GM13976 (cell line): ENCODE measurements around the gene RELN.

Experiments used
- DNase-seq: peaks from one replicate; pipeline ENCODE4 v3.0.0; 2012; ENCODE audit warnings: low spot score
- in situ Hi-C: fragments of 300-500 bp; cut with MboI; formaldehyde crosslinking; loops from one replicate; pipeline ENCODE4 v1.12.0; 2022; ENCODE audit warnings: low sequenced_read_pairs, mixed read lengths, inconsistent platforms; ENCODE audit not compliant: unreplicated experiment
- TF ChIP-seq, protein P1 (sequence below): IDR thresholded peaks from 2 replicates; pipeline ENCODE4 v1.5.1; 2012; ENCODE audit warnings: borderline replicate concordance, mild to moderate bottlenecking; ENCODE audit not compliant: insufficient read depth; ENCODE audit errors: extremely low read depth, missing control alignments, control extremely low read depth

RELN gene

DNA sequence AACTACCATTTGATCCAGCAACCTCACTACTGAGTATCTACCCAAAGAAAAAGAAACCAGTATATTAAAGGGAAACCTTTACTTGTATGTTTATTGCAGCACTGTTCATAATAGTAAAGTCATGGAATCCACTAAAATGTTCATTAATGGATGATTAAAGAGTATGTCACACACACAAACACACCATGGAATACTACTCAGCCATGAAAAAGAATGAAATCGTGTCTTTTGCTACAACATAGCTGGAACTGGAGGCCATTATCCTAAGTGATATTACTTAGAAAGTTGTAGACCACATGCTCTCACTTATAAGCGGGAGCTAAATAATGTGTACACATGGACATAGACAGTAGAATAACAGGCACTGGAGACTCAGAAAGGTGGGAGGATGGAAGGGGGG is 340.4 kb downstream of the RELN start:
- in situ Hi-C loops: no loop called here
- no peak for DNase-seq
- TF ChIP-seq, protein P1, sequence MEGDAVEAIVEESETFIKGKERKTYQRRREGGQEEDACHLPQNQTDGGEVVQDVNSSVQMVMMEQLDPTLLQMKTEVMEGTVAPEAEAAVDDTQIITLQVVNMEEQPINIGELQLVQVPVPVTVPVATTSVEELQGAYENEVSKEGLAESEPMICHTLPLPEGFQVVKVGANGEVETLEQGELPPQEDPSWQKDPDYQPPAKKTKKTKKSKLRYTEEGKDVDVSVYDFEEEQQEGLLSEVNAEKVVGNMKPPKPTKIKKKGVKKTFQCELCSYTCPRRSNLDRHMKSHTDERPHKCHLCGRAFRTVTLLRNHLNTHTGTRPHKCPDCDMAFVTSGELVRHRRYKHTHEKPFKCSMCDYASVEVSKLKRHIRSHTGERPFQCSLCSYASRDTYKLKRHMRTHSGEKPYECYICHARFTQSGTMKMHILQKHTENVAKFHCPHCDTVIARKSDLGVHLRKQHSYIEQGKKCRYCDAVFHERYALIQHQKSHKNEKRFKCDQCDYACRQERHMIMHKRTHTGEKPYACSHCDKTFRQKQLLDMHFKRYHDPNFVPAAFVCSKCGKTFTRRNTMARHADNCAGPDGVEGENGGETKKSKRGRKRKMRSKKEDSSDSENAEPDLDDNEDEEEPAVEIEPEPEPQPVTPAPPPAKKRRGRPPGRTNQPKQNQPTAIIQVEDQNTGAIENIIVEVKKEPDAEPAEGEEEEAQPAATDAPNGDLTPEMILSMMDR: no peak

DNA sequence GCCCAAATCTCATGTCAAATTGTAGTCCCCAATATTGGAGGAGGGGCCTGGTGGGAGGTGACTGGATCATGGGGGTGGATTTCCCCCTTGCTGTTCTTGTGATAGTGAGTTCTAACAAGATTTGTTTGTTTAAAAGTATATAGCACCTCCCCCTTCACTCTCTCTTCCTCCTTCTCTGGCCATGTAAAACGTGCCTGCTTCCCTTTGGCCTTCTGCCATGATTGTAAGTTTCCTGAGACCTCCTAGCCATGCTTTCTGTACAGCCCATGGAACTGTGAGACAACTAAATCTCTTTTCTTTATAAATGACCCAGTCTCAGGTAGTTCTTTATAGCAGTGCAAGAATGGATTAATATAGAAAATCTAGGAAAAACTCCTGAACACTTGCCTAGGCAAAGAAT is 341.3 kb downstream of the RELN start:
- TF ChIP-seq, protein P1: no peak
- in situ Hi-C loops: no loop called here

GRCh38 chr7:103644319-103644718 is 345.1 kb downstream of the RELN start:
- in situ Hi-C loops: no loop called here
- DNase-seq: no peak
- TF ChIP-seq, protein P1: no peak

More for the DNA sequence above, 341.3 kb downstream of the RELN start:
- DNase-seq: no peak

GRCh38 chr7:103640031-103640779 is 349.3 kb downstream of the RELN start:
- no peak for DNase-seq
- TF ChIP-seq, protein P1: no peak
- in situ Hi-C loops: no loop called here

DNA sequence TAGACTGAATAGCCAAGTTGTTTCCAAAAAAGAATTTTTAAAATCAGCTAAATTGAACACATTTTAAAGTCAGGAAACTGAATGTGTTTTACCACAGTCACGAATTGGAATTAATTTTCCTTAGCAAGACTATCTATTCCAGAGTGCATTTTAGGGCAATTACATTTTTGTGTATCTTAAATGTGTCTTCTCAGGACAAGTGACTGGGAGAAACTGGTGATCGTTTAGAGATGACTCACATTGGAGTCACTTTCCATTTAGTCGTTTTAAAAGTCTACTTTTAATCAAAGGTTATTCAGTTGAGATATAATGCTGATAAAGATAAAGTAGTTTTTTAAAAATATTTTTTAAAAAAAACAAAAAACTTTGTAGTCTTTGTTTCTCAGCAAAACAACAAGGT is 351.7 kb downstream of the RELN start:
- in situ Hi-C loops: no loop called here
- no peak for DNase-seq

GRCh38 chr7:103637094-103637493 is 352.4 kb downstream of the RELN start:
- TF ChIP-seq, protein P1: no peak
- in situ Hi-C loops: no loop called here
- DNase-seq: no peak

More for the DNA sequence above, 351.7 kb downstream of the RELN start:
- TF ChIP-seq, protein P1: no peak
